Parathyroid adenoma (tissue), 2 donors: ENCODE data around the gene NCF4.

Experiments
- H2AFZ ChIP-seq: fragments of 300-600 bp; sonication (generic); one replicate; pipeline ENCODE4 v1.7.0; 2017; ENCODE audit warnings: antibody characterized with exemption, mild to moderate bottlenecking
- H3K27ac ChIP-seq: fragments of 300-600 bp; sonication (generic); one replicate; pipeline ENCODE4 v1.7.0; 2017
- H3K27me3 ChIP-seq: fragments of 300-600 bp; sonication (generic); one replicate; pipeline ENCODE4 v1.7.0; 2017; ENCODE audit warnings: low read length; ENCODE audit not compliant: control insufficient read depth, insufficient read depth
- H3K36me3 ChIP-seq: fragments of 300-600 bp; sonication (generic); one replicate; pipeline ENCODE4 v1.7.0; 2017; ENCODE audit warnings: low read length; ENCODE audit not compliant: control insufficient read depth, insufficient read depth
- H3K4me1 ChIP-seq: fragments of 300-600 bp; sonication (generic); one replicate; pipeline ENCODE4 v1.7.0; 2017; ENCODE audit warnings: control low read depth
- H3K4me2 ChIP-seq: fragments of 300-600 bp; sonication (generic); one replicate; pipeline ENCODE4 v1.7.0; 2017; ENCODE audit warnings: low read length
- H3K4me3 ChIP-seq: fragments of 300-600 bp; sonication (generic); one replicate; pipeline ENCODE4 v1.7.0; 2017; ENCODE audit warnings: low read depth, low read length
- H3K79me2 ChIP-seq: fragments of 300-600 bp; sonication (generic); one replicate; pipeline ENCODE4 v1.7.0; 2017; ENCODE audit warnings: control low read depth
- H3K9ac ChIP-seq: fragments of 300-600 bp; sonication (generic); one replicate; pipeline ENCODE4 v1.7.0; 2017; ENCODE audit warnings: mild to moderate bottlenecking
- H3K9me3 ChIP-seq: fragments of 300-600 bp; sonication (generic); one replicate; pipeline ENCODE4 v1.7.0; 2017; ENCODE audit warnings: low read length; ENCODE audit not compliant: control insufficient read depth
- TF ChIP-seq, protein P1 (sequence below): fragments of 300-600 bp; sonication (generic); IDR thresholded peaks from one replicate; pipeline ENCODE4 v1.7.0; 2017; ENCODE audit warnings: antibody characterized with exemption, mild to moderate bottlenecking
- donor health status: primary hyperparathyroidism.

The NCF4 gene

DNA sequence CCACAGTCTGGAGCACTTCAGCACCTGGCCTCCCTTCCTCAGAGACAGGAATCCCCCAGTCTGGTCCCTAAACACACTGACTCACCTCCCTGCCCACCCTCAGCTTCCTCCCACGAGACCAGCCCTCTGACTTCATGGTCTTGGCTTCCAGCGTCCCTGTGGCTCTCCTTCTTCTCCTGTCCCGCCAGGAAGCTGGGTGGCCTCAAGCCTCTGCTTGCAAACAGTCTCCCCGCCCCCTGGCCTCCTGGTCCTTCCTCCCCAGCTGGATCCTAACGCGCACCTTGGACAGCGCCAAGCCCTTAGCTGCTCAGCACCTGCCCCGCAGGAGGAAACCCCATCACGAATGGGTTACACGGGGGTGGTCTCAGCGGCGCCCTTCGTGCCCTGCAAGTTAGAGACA lies 4.5 kb downstream of the NCF4 start:
- no peak overlapping the region for H2AFZ ChIP-seq
- no peaks in the 10 kb centered on the region for H3K79me2 ChIP-seq
- no peaks in the 10 kb centered on the region for H3K36me3 ChIP-seq
- no peaks in the 10 kb centered on the region for H3K9me3 ChIP-seq
- H3K27ac ChIP-seq, result no peak overlapping the region
- H3K4me1 ChIP-seq, result no peaks in the 10 kb centered on the region
- no peak overlapping the region for H3K4me3 ChIP-seq
- no peak overlapping the region for H3K9ac ChIP-seq
- TF ChIP-seq, protein P1, sequence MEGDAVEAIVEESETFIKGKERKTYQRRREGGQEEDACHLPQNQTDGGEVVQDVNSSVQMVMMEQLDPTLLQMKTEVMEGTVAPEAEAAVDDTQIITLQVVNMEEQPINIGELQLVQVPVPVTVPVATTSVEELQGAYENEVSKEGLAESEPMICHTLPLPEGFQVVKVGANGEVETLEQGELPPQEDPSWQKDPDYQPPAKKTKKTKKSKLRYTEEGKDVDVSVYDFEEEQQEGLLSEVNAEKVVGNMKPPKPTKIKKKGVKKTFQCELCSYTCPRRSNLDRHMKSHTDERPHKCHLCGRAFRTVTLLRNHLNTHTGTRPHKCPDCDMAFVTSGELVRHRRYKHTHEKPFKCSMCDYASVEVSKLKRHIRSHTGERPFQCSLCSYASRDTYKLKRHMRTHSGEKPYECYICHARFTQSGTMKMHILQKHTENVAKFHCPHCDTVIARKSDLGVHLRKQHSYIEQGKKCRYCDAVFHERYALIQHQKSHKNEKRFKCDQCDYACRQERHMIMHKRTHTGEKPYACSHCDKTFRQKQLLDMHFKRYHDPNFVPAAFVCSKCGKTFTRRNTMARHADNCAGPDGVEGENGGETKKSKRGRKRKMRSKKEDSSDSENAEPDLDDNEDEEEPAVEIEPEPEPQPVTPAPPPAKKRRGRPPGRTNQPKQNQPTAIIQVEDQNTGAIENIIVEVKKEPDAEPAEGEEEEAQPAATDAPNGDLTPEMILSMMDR, result no peak
- H3K27me3 ChIP-seq, result no peaks in the 10 kb centered on the region
- H3K4me2 ChIP-seq, result no peak overlapping the region

DNA sequence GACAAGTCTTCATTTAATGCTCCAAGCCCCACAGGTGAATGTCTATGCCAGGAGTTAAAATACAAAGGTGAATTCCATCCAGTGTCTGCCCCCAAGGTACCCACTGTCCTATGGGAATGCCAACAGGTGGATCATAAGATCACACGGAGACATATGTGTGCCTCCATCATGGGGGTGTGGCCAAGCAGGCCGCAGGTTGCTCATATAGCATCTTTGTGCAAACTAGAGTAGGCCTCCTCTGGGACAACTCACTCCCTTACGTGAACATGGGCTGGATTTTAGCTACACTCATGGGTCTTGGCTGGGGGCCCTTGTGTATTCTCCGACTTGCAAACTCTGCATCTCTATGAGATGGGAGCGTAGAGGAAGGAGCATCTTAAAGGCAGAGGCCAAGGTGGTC lies 6.9 kb downstream of the NCF4 start:
- H3K36me3 ChIP-seq, result no peaks in the 10 kb centered on the region
- TF ChIP-seq, protein P1, result no peak
- H3K4me3 ChIP-seq, result no peak overlapping the region
- H3K9me3 ChIP-seq, result no peaks in the 10 kb centered on the region
- no peak overlapping the region for H3K9ac ChIP-seq
- no peak overlapping the region for H2AFZ ChIP-seq
- no peaks in the 10 kb centered on the region for H3K27me3 ChIP-seq
- no peak overlapping the region for H3K27ac ChIP-seq
- no peaks in the 10 kb centered on the region for H3K4me1 ChIP-seq
- no peak overlapping the region for H3K4me2 ChIP-seq
- no peaks in the 10 kb centered on the region for H3K79me2 ChIP-seq

DNA sequence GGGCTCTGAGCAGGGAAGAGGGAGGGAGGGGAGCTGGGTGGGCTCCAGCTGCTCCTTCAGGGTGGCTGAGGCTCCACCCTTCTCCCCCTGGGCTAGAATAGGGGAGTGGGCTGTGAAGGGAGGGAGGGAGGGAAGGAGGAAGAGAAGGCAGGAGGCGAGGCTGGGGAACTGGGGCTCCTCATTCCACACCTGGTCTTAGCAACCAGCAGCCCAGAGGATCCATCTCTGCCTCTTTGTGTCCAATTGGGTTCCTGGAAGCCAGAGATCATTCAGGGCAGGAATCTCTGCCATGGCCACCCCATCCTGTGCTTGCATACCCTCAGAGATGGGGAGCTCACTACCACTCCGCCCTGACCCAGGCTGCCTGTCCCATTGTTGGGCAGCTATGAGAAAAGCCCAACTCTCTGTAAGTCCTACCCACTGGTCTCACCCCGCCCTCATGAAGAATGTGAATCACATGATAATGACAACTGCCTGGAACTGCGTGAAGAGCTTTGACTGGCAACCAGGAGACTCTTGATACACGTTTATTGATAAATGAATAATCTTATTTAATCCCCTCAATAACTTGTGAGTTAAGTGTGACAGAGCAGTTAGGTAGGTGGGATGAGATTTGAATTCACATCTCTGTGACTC lies 7.9 kb downstream of the NCF4 start:
- Histone ChIP-seq H3K9ac (no peak overlapping the region), H3K4me1 (no peaks in the 10 kb centered on the region), H3K27ac (no peak overlapping the region), H2AFZ (no peak overlapping the region), H3K4me3 (no peak overlapping the region), H3K4me2 (no peak overlapping the region), H3K36me3 (no peaks in the 10 kb centered on the region), H3K27me3 (no peaks in the 10 kb centered on the region), H3K79me2 (no peaks in the 10 kb centered on the region), H3K9me3 (no peaks in the 10 kb centered on the region)
- TF ChIP-seq, protein P1, result no peak

DNA sequence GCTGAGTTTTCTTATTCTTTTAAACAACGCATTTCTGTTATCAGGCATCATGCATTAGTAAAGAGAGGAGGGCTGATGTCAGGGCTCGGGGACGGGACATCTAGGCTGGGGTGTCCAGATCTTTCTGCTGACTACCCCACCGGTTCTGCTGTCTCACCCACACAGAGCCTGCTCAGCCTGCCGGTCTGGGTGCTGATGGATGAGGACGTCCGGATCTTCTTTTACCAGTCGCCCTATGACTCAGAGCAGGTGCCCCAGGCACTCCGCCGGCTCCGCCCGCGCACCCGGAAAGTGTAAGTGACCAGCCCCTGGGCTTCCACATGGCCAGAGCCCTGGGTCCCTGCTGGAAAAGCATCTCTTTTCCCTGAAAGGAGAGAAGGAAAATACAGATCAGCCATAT lies 9.4 kb downstream of the NCF4 start:
- Histone ChIP-seq H3K27ac (no peak overlapping the region), H3K4me1 (no peaks in the 10 kb centered on the region), H3K9me3 (no peaks in the 10 kb centered on the region), H3K4me2 (no peak overlapping the region), H3K27me3 (no peaks in the 10 kb centered on the region), H2AFZ (no peak overlapping the region), H3K79me2 (no peaks in the 10 kb centered on the region), H3K36me3 (no peaks in the 10 kb centered on the region), H3K4me3 (no peak overlapping the region), H3K9ac (no peak overlapping the region)
- TF ChIP-seq, protein P1, result no peak

DNA sequence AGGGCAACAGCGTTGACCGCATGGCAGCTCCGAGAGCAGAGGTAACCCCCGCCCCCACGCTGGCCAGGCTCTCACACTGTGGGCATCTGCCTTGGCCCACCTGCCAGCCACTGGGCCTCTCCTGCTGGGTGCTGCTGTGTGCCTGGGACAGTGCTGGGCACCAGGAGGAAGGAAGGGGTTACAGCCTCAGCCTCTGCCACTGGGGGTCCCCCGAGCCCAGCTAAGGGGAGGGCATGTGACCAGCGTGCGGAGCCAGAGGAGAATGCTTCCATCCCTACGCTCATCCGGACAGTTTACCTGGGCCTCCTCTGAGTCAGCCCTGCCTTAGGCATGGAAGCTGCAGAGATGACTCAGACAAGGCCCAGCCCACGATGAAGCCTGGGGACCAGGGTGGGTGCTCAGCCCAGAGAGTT lies 10.9 kb downstream of the NCF4 start:
- TF ChIP-seq, protein P1, result no peak
- Histone ChIP-seq H3K4me1 (no peaks in the 10 kb centered on the region), H3K79me2 (no peaks in the 10 kb centered on the region), H3K4me3 (no peak overlapping the region), H3K9me3 (no peaks in the 10 kb centered on the region), H2AFZ (no peak overlapping the region), H3K9ac (no peak overlapping the region), H3K27ac (no peak overlapping the region), H3K36me3 (no peaks in the 10 kb centered on the region), H3K4me2 (no peak overlapping the region), H3K27me3 (no peaks in the 10 kb centered on the region)
